ENCODE measurements around the gene POU4F3. TPM values are rescaled to one million over a fixed set of nuclear protein-coding genes. Genes with fewer than 3 reads are reported as not detected.

Gene POU4F3
- total and polyA plus RNA-seq, 7 donors, result under 0.01 to 0.83 (median 0.06) TPM; not detected in 4

GRCh38 chr5:146369691-146370090 lies 31.1 kb downstream of the POU4F3 start:
- no peaks in the 10 kb centered on the region for H3K9me3 ChIP-seq
- 85 to 90% methylated on average over 3 of the region's 3 CpGs for WGBS, 2 donors
- no peak for TF ChIP-seq CTCF (IDR thresholded peaks at IDR 0.05)
- no peak for TF ChIP-seq POLR2AphosphoS5 (IDR thresholded peaks at IDR 0.05)
- TF ChIP-seq POLR2A (IDR thresholded peaks at IDR 0.05), result no peak
- no peak for TF ChIP-seq EP300 (IDR thresholded peaks at IDR 0.05)
- H3K36me3 ChIP-seq, result no peaks in the 10 kb centered on the region
- H3K4me3 ChIP-seq, result no peak overlapping the region
- peaks cover 0 to 3% (median 0%) of the 10 kb centered on the region in 3 donors for H3K27me3 ChIP-seq
- H3K4me1 ChIP-seq, result no peaks in the 10 kb centered on the region
- no peak overlapping the region for H3K27ac ChIP-seq
- intact Hi-C loops (cut with DNase I), result no loop called here
- no peak for DNase-seq

GRCh38 chr5:146376821-146377220 lies 38.2 kb downstream of the POU4F3 start:
- Histone ChIP-seq H3K4me3 (no peak overlapping the region), H3K4me1 (no peaks in the 10 kb centered on the region), H3K27me3 (peaks cover 0 to 9% (median 5%) of the 10 kb centered on the region in 3 donors), H3K27ac (no peak overlapping the region), H3K9me3 (no peaks in the 10 kb centered on the region), H3K36me3 (no peaks in the 10 kb centered on the region)
- intact Hi-C loops (cut with DNase I), result no loop called here
- TF ChIP-seq POLR2A (IDR thresholded peaks at IDR 0.05) (no peak), EP300 (IDR thresholded peaks at IDR 0.05) (no peak), POLR2AphosphoS5 (IDR thresholded peaks at IDR 0.05) (no peak), CTCF (IDR thresholded peaks at IDR 0.05) (no peak)
- no peak for DNase-seq
- 53 to 75% methylated on average over 2 of the region's 2 CpGs for WGBS, 2 donors

GRCh38 chr5:146378986-146379385 lies 40.3 kb downstream of the POU4F3 start:
- WGBS, 2 donors, result 35 to 41% methylated on average over 25 of the region's 25 CpGs
- Histone ChIP-seq H3K9me3 (no peaks in the 10 kb centered on the region), H3K36me3 (no peaks in the 10 kb centered on the region), H3K27me3 (peaks cover 0 to 9% (median 5%) of the 10 kb centered on the region in 3 donors), H3K4me3 (no peak overlapping the region), H3K4me1 (no peaks in the 10 kb centered on the region), H3K27ac (no peak overlapping the region)
- intact Hi-C loops (cut with DNase I), result no loop called here
- TF ChIP-seq POLR2AphosphoS5 (IDR thresholded peaks at IDR 0.05) (no peak), CTCF (IDR thresholded peaks at IDR 0.05) (no peak), EP300 (IDR thresholded peaks at IDR 0.05) (no peak), POLR2A (IDR thresholded peaks at IDR 0.05) (no peak)
- no peak for DNase-seq

- Histone ChIP-seq H3K4me1 (no peaks in the 10 kb centered on the region), H3K27ac (no peak overlapping the region), H3K27me3 (peaks cover 0 to 9% (median 5%) of the 10 kb centered on the region in 3 donors), H3K9me3 (no peaks in the 10 kb centered on the region), H3K4me3 (no peak overlapping the region), H3K36me3 (no peaks in the 10 kb centered on the region)
- WGBS, 2 donors, result 94 to 96% methylated on average over 2 of the region's 2 CpGs
- intact Hi-C loops (cut with DNase I), result no loop called here
- no peak for TF ChIP-seq POLR2AphosphoS5 (IDR thresholded peaks at IDR 0.05)
- no peak for DNase-seq
These were observed 42.1 kb downstream of the POU4F3 start for GRCh38 chr5:146380714-146381113.

GRCh38 chr5:146388386-146388785 lies 49.7 kb downstream of the POU4F3 start:
- TF ChIP-seq POLR2AphosphoS5 (IDR thresholded peaks at IDR 0.05) (no peak), EP300 (IDR thresholded peaks at IDR 0.05) (no peak), POLR2A (IDR thresholded peaks at IDR 0.05) (no peak), CTCF (IDR thresholded peaks at IDR 0.05) (no peak)
- WGBS, 2 donors, result 58 to 74% methylated on average over 2 of the region's 2 CpGs
- Histone ChIP-seq H3K27ac (no peak overlapping the region), H3K4me3 (no peak overlapping the region), H3K36me3 (no peaks in the 10 kb centered on the region), H3K9me3 (no peaks in the 10 kb centered on the region), H3K27me3 (peaks cover 0 to 3% (median 0%) of the 10 kb centered on the region in 3 donors), H3K4me1 (no peaks in the 10 kb centered on the region)
- intact Hi-C loops (cut with DNase I), result no loop called here
- DNase-seq, result no peak
